Inflammatory macrophage treated with lipopolysaccharide for 1 hour (primary cell): Measurements from ENCODE around the gene VEPH1.
"Not testable (repeated sequence)": the region's sequence is repeated elsewhere in the genome, so short reads cannot be mapped to it uniquely, and the experiment has no call there.

Experiments used
- DNase-seq, 2 donors: peaks; one replicate each; pipeline ENCODE4 v3.0.0-alpha.2; 2020 to 2022

The VEPH1 gene

DNA sequence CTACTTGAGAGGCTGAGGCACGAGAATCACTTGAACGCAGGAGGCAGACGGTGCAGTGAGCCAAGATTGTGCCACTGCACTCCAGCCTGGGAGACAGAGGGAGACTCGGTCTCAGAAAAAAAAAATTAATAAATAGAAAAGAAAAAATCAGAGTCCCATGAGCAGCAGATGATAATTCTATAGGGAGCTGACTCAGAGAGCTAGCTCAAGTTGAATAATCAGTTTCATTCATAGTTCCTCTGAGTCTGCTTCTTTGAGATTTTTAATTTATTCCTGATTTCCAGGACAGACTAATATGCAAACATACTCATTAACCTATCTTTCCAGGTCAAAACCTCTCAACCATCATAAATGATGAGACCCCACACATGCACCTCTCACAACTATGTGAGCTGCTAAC, 121.6 kb downstream of the VEPH1 start:
- no peak for DNase-seq

DNA sequence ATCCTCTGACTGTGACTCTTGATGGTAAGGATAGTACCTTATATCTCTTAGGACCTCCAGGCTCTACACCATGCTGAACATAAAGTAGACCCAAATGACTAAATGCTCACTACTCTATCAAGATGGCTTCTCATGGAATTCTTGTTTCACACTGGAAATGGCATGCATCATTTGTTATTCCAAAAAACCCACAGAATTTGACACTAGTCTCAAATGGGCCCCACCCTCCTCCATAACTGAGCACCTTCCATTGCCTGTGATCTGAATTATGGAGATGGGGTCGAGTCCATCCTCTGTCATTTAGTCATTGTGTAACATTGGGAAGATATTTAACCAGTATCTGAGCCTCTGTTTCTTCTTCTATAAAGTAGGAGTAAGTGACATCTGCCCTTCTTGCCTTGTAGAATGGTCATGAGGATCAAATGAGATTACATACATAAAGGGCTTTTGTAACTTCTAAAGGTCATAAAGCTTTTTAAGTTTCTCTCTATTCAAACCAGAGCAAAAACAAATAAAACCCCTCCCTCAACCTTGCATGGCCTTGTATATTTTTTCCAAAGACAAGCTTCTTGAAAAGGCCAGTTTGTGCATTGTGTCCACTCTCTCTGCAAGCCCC, 123.6 kb downstream of the VEPH1 start:
- DNase-seq = no peak

DNA sequence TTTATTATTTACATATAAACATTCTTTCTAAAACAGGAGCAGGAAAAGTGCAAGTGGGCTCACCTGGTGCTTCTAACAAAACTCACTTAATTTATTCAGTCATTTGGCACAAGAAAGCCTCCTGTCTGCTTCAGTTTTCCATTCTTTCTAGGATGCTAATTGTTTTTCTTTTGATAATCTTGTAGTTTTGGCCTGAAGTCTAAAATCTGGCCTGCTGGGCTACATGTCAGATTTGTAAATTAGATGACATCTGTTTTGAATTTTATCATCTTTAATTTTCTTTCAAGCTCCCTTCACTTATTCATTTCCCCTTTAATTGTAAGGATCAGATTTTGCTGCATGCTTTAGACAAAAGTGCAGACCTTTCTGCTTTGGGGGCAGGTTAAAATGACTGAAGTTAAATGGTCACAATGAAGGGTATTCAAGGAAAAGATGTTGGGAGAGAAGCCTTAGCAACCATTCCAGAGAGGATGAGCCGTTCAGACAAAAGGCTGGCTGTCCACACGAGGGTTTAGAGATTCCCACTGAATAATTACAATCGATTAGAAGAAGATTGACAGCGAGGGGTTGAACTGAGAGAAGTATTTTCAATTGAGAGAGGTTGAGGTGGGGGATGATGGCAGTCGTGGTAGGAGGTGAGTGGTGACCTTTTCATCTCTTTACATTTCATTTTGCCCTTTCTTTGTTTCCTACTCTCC, 126.5 kb downstream of the VEPH1 start:
- no peak for DNase-seq

DNA sequence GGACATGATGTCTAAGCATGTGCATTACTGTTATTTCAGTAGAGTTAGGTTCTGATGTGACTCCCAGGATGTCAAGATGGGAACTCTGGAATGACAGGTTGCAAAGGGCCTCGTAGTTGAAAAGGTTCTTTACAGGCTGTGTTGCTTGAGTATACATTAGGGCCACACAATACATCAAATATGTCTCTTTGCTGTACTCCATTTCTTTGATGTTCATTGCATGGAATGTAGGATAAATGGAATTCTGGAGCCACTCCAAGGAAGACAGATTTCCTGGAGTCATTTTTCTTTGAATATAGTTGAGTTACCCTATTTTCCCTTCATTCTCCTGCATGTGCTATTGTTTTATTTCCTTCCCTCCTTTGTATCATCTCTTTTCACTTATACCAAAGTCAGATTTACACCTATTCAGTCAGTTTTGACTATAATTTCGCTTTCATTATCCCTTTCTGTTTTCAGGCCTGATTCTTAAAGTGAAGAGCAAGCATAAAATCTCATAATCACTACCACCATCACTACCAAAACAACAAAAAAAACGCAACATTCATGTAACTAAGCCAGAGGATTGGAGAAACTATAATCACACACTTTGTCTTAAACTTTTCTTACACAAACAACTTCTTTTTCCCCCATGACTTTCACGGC, 127.8 kb downstream of the VEPH1 start:
- no peak for DNase-seq

DNA sequence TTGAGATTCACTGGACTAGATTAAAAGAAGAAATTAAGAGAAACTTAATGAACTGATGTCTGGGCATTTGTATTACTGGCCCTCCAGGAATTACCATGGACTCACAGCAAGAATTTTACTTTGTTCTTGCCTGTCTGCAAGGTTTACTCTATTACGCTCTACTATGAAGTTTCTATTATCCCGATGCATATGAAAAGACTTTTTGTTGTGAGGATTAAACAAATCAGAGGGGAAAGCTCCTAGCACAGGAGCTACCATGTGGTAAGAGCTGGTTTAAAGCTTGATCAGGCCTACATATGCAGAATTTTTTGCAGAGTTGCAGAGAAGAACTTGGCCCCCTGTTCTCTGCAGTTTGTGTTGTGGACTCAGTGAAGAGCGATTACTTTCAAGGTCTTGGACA, 128.3 kb downstream of the VEPH1 start:
- no peak for DNase-seq

DNA sequence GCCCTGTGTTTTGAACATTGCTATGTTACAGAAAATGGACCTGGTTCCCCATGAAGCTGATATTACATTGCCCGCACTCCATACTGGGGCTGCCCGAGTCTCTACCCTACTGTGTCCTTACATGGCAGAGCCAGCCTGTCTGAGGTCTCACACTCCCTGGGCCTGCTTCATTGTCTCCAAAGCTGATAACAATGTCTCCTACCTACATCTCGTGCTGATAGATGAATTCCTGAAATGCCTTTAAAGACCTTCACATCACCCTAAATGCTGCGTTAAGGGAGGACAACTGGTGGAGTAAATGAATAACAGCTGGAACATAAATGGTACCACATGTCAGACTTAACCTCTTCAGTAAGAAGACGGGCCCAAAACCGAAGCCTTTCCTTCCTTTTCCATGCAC, 129.4 kb downstream of the VEPH1 start:
- no peak for DNase-seq

DNA sequence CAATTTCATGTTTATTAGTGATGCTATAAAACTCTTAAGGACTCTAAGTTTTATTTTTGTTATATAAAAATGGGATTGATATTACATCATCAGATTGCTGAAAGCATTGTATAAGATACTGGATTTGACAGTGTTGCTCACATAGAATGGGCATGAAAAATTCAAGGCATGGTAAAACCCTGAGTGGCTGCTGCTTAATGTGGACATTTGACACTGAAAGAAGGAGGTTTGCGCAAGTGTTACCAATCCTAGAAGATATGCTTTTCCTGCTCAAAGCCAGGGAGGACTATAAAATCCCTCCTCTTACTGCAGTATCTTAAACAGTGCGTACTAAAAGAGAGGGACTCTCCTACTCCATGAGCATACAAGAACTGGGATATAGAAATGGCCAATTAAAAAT, 132.3 kb downstream of the VEPH1 start:
- DNase-seq = no peak

DNA sequence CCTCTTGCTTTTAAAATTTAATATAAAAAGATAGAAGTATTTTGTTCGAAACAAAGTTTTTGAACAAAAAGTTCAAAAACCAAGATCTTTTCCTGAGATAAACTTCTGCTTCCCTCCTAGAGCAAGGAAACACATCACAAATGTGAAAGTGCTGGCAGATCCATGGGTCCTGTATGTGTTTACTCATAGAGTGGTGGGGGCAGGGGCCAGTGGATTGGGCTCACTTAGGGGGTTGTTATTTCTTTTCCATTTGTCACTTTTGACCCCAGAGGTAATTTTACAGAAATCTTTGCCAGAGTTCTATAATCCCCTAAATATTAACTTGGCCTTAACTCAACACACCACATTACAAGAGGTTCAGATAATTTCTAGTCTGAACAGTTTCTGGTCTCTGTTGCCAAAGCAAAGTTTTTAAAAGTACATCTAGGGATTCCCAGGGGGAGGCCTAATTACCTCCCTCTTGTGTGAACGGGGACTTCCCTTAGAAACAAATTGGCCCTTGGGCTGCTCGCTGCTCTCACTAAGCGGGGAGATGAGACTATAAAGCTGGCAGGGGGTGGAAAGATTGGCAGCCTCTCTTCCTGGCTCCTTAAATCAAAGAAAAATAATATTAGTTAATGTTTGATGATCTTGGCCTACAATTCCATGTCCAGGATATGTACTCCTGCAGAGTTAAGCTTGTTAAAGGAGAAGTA, 133.3 kb downstream of the VEPH1 start:
- no peak for DNase-seq

DNA sequence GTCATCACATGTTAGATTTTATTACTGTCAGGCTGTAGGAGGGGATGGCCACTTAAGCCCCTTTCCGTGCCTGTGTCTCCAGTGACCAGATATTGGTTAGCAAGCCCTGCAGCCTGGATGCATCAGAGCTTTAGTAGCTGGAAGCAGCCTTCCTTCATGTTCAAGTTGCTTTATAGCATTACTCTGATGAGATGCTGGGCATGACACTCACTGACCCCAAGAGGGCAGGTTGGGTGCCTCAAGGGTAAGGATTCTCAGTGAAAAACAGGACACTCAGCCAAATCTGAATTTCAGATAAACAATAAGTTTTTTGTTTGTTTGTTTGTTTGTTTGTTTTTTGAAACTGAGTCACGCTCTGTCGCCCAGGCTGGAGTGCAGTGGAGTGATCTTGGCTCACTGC, 135.0 kb downstream of the VEPH1 start:
- no peak for DNase-seq

DNA sequence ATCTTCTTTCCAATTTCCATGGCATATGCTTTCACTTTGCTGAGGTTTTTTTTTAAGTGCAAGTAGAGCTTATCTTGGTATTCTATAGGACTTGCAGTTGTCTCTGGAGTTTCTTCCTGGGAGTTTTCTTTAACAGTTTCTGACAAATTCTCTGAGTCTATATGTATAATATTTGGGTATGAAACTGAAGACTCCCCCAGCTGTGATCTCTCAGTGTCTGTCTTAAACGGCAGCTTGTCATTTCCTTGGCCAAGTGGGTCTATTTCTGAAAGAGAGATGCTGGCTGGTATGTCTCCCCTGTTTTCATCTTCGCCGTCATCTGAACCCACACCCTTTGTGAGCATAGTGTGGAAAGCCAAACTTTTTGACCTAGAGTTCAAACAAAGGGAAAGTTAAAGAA, 139.8 kb downstream of the VEPH1 start:
- DNase-seq = no peak

DNA sequence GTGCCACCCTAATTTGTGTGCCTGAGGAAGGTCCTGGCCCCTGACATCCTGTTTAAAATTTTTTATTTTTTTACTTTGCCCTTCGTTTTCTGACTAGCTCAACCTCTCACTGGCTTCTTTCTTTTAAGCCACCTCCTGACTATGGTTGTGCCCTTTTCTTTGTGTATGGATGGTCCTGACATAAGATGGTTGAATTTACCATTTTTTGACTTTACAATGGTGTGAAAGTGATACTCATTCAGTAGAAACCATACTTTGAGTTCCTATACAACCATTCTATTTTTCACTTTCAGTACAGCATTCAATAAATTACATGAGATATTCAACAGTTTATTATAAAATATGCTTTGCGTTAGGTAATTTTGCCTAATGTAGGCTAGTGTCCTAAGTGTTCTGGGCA, 140.9 kb downstream of the VEPH1 start:
- DNase-seq = no peak

DNA sequence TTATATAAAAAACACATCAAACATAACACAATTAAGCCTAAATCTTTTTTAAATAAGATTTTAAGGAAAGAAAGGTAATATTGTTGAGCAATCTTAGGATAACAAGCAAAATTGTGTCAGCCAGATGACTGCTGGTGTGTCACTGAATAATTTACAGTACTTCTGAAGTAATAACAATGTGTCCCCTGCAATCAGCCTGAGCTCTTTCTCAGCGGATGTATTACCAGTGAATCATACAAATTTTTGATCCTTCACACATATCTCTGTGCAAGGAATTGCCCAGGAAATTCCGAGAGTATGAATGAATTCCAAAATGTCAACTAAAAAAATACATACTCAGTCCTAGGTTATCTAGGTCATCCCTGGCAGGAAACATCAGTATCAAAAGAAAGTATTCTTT, 143.2 kb downstream of the VEPH1 start:
- DNase-seq = peak; percentile 9 to 43

DNA sequence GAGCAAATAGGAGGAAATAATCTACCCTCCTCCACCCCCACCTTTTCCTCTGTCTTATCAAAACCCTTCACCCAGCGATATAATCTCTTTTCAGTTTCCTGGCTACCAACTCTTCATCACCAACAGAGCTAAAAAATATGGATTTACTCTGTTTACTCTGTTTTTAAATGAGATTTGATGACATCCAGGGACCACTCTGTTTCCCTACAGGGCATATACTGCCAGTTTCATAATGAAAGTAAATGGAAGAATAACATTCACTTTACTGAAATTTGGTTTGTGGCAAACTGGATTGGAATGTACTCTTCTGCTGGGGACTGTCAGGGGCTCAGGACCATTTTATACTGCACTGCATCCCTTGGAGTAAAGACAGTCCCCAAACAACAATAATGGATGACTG, 146.7 kb downstream of the VEPH1 start:
- DNase-seq = no peak

DNA sequence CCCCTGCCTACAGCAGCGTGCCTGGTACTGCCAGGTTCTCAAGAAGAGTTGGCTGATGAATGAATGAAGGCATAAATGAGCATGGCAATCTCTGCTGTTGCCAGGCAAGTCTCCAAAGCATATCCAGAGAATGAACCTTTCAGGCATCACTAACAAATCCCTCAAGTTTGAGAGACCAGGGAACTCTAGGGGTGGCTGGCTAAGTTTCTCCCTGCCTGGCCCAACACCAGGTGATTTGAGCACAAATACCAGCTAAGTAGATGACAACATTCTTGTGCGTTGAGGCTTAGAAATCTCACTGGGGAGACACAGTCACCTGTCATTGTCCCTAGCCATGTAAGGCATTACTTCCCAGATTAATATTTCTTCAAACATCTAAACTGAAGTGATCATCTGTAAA, 147.9 kb downstream of the VEPH1 start:
- DNase-seq = no peak

DNA sequence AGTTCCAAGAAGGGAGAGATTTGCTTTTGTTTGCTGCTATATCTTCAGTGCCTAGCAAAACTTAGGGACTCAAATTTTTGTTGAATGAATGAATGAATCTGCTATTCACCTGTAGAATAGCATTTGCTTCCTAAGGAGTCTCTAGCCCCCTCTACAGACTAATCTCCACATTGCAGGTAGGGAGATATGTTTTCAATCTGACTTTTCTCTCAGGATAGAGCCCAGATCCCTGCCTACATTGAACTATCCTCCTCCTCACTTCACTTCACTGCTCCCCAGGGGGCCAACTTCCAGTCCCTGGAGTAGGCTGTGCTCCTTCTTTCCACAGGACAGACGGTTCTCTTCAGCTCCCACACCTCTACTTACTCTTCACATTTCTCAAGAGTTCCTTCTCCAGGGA, 148.5 kb downstream of the VEPH1 start:
- peak in 1 of 2 donors; percentile 41 for DNase-seq

DNA sequence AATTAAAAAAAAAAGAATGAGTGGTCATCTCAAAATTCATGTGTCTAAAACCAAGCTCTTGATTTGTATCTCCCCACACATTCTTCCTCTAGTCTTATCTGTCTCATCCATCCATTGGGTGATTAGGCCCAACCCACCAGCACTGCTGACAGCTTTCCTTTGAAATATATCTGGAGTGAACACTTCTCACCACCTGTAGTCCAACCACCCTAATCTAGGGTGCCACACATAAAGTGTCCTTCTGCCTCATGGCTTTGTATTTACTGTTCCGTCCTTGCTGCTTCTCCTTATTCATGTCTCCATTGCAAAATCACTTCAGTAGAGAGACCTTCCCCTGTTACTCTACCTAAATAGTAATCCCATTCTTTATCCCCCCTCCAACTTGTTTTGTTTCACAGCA, 149.0 kb downstream of the VEPH1 start:
- DNase-seq = no peak

DNA sequence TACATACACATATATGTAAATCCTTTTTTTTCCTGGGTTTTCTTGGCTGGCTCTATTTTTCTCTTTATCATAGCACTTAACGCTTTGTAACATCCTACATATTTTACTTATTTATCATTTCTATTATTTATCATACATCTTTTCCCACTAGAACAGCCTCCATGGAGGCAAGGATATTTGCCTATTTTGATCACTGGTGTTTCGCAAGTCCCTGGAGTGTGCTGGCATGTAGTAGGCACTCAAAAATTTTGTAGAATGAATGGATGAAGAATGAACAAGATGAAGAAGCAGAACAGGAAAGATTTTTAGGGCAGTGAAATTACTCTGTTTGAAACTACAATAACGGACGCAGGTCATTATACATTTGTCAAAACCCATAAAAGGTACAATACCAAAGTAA, 149.6 kb downstream of the VEPH1 start:
- DNase-seq = no peak

DNA sequence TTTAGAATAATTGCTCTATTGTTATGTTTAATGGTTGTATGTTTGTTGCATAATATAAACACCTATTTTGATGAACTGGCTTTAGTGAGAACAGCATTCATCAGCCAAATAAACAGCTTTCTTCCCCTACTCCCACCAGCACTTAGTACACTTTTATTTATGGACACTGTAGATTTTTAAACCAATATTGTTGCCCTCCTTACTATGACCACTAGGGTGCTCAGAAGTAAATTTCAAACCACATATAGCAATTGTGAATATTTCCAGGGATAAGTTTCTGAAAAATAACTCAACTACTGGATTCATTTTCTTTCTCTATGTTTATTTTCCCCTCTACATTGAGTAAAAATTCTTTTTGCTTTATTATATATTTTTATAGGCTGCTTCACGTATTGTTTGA, 151.2 kb downstream of the VEPH1 start:
- peak in 1 of 2 donors; percentile 16 for DNase-seq

DNA sequence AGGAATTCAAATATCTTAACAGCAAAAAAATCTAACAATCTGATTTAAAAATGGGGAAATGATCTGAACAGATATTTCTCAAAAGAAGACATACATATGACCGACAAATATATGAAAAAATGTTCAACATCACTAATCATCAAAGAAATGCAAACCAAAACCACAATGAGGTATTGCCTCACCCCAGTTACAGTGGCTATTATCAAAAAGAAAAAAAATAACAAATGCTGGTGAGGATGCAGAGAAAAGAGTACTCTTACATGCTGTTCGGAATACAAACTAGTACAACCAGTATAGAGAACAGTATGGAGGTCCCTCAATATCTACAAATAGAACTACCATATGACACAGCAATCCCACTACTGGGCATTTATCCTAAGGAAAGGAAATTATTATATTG, 152.6 kb downstream of the VEPH1 start:
- not testable (repeated sequence) for DNase-seq

DNA sequence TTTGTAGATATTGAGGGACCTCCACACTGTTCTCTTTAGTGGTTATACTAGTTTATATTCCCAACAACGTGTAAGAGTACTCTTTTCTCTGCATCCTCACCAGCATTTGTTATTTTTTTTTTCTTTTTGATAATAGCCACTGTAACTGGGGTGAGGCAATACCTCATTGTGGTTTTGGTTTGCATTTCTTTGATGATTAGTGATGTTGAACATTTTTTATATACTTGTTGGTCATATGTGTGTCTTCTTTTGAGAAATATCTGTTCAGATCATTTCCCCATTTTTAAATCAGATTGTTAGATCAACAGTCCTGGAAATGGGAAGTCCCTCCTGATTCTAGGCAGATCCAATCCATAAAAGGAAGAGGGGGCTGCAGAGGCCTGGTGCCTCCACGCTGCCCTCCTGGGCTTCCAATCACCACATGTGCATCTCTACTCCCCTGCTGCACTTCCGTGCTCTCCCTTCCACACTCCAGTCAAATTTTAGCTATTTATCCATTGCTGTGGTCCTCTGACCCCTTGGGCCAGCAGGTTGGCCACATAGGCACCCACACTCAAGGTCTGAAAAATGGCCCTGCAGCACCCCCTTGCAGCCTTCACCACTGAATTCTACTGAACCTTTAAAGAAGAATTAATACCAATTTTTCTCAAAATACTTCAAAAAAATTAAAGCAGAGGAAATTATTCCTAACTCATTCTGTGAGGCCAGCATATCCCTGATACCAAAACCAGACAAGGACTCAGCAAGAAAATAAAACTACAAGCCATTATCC, 154.7 kb downstream of the VEPH1 start:
- DNase-seq = peak in 1 of 2 donors; percentile 18

DNA sequence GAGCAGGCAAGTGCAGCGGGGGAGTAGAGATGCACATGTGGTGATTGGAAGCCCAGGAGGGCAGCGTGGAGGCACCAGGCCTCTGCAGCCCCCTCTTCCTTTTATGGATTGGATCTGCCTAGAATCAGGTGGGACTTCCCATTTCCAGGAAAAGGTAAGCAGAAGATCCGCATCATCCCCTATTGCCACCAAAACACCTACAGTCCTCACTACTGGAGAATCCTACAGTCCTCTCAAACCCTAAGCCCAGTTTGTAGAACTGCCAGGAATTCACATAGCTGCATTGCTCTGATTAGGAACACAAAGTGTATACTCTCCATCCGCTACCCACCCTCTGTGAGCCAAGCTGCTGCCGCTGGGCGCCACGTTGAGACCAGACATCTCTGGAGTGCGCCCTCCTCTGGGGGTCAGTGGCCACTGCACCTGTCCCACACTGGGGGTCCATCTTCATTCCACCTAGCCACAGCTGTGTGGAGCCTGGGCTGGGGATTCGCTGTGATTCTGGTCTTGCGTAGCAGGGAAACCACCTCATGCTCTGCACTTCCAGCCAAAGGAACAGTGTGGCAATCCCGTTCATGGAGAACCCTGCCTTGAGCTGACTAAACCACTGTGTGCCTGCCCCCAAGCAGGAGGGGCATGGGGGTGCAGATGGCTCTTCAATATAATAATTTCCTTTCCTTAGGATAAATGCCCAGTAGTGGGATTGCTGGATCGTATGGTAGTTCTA, 155.5 kb downstream of the VEPH1 start:
- no peak for DNase-seq

DNA sequence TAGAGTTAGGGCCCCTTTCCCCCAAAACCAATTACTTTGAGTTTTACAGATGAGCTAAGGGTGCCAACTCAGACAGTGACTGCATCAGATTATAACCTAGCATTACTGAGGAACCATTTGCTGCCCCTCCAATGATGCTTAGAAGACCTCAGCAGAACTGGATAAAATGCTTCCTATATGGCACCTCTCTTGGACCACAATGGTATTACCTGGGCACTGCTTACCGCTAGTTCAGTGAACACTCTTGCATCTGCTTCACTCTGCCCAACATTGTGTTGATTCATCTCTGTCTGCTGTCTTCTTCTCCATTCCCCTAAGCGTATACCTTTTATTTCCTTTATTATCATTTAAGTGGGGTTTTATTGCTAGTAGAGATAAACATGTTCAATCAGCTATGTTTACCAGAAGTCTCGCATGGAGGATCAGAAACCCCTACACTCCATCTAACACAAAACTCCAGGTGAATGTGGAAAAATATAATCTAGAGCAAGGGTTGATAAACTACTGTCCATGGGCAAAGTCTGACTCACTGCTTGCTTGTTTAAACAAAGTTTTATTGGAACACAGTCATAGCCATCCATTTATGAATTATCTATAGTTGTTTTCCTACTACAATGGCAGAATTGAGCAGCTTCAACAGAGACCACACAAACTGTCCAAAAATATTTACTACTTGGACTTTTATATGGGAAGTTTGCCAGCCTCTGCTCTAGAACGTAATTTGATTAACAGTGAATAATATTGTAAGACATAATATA, 166.8 kb downstream of the VEPH1 start:
- no peak for DNase-seq
